Measurements from ENCODE around the gene ARMC12.
A peak's percentile ranks its signal among the peaks of the same experiment; 100 is the strongest.

ARMC12 gene

GRCh38 chr6:35717449-35718374 is 19.1 kb upstream of the ARMC12 start:
- DNase-seq (ENCODE audit: extremely low read depth in 1 of 2, low read depth in 1 of 2), result no peak

- DNase-seq (ENCODE audit: extremely low read depth in 1 of 2, low read depth in 1 of 2), result no peak
Observed at GRCh38 chr6:35718375-35718736, 18.5 kb upstream of the ARMC12 start.

GRCh38 chr6:35718911-35719381 is 17.9 kb upstream of the ARMC12 start:
- no peak for DNase-seq (ENCODE audit: extremely low read depth in 1 of 2, low read depth in 1 of 2)

GRCh38 chr6:35719404-35719829 is 17.4 kb upstream of the ARMC12 start:
- DNase-seq (ENCODE audit: extremely low read depth in 1 of 2, low read depth in 1 of 2), result no peak

GRCh38 chr6:35719830-35720733 is 16.8 kb upstream of the ARMC12 start:
- no peak for DNase-seq (ENCODE audit: extremely low read depth in 1 of 2, low read depth in 1 of 2)

- no peak for DNase-seq (ENCODE audit: extremely low read depth in 1 of 2, low read depth in 1 of 2)
Observed at GRCh38 chr6:35722121-35722761, 14.6 kb upstream of the ARMC12 start.

GRCh38 chr6:35723587-35723986 is 13.2 kb upstream of the ARMC12 start:
- DNase-seq (ENCODE audit: extremely low read depth in 1 of 2, low read depth in 1 of 2), result no peak

- DNase-seq (ENCODE audit: extremely low read depth in 1 of 2, low read depth in 1 of 2), result no peak
Observed at GRCh38 chr6:35724059-35724458, 12.8 kb upstream of the ARMC12 start.

GRCh38 chr6:35724471-35724870 is 12.4 kb upstream of the ARMC12 start:
- DNase-seq (ENCODE audit: extremely low read depth in 1 of 2, low read depth in 1 of 2), result no peak

- DNase-seq (ENCODE audit: extremely low read depth in 1 of 2, low read depth in 1 of 2), result no peak
Observed at GRCh38 chr6:35725081-35725708, 11.6 kb upstream of the ARMC12 start.

GRCh38 chr6:35725721-35726438 is 11.0 kb upstream of the ARMC12 start:
- no peak for DNase-seq (ENCODE audit: extremely low read depth in 1 of 2, low read depth in 1 of 2)

- no peak for DNase-seq (ENCODE audit: extremely low read depth in 1 of 2, low read depth in 1 of 2)
Observed at GRCh38 chr6:35727231-35727934, 9.4 kb upstream of the ARMC12 start.

- DNase-seq (ENCODE audit: extremely low read depth in 1 of 2, low read depth in 1 of 2), result peak; percentile 71 to 73
Observed at GRCh38 chr6:35727935-35728682, 8.7 kb upstream of the ARMC12 start.

GRCh38 chr6:35728683-35729678 is 7.9 kb upstream of the ARMC12 start:
- DNase-seq (ENCODE audit: extremely low read depth in 1 of 2, low read depth in 1 of 2), result no peak

GRCh38 chr6:35729722-35730121 is 7.1 kb upstream of the ARMC12 start:
- DNase-seq (ENCODE audit: extremely low read depth in 1 of 2, low read depth in 1 of 2), result no peak

- DNase-seq (ENCODE audit: extremely low read depth in 1 of 2, low read depth in 1 of 2), result no peak
Observed at GRCh38 chr6:35730745-35731413, 6.0 kb upstream of the ARMC12 start.

GRCh38 chr6:35731414-35731735 is 5.5 kb upstream of the ARMC12 start:
- peak; percentile 91 to 95 for DNase-seq (ENCODE audit: extremely low read depth in 1 of 2, low read depth in 1 of 2)
